HepG2 (cell line): ENCODE measurements around the gene ATP11B. TPM values are rescaled to one million over a fixed set of nuclear protein-coding genes. Genes with fewer than 3 reads are reported as not detected.

Experiments used
- BRCA1 ChIP-seq: sonication (generic); formaldehyde crosslinking; IDR thresholded peaks from 2 replicates; pipeline ENCODE4 v1.4.0; 2020; ENCODE audit warnings: missing genetic modification reagents
- CBFB ChIP-seq: sonication (generic); formaldehyde crosslinking; IDR thresholded peaks from 2 replicates; pipeline ENCODE4 v1.4.0; 2020; ENCODE audit warnings: missing genetic modification reagents
- EED ChIP-seq: sonication (generic); formaldehyde crosslinking; IDR thresholded peaks from 2 replicates; pipeline ENCODE4 v1.5.0; 2020; ENCODE audit warnings: mild to moderate bottlenecking, missing genetic modification reagents
- FLYWCH1 ChIP-seq: sonication (generic); formaldehyde crosslinking; IDR thresholded peaks from 2 replicates; pipeline ENCODE4 v1.8.1; 2023; ENCODE audit warnings: mild to moderate bottlenecking, missing genetic modification reagents
- FOSL2 ChIP-seq: sonication (generic); formaldehyde crosslinking; IDR thresholded peaks from 2 replicates; pipeline ENCODE4 v1.4.0; 2020; ENCODE audit warnings: missing genetic modification reagents
- FOXC1 ChIP-seq: sonication (generic); formaldehyde crosslinking; IDR thresholded peaks from 2 replicates; pipeline ENCODE4 v1.8.0; 2022; ENCODE audit warnings: mild to moderate bottlenecking, missing genetic modification reagents, borderline replicate concordance
- HCFC1 ChIP-seq: fragments of 150-350 bp; IDR thresholded peaks from 2 replicates; pipeline ENCODE4 v1.6.1; 2014; ENCODE audit warnings: low read depth, low read length
- HIVEP1 ChIP-seq: sonication (generic); formaldehyde crosslinking; IDR thresholded peaks from 2 replicates; pipeline ENCODE4 v1.4.0; 2020; ENCODE audit warnings: mild to moderate bottlenecking, missing genetic modification reagents
- KMT2B ChIP-seq: IDR thresholded peaks from 2 replicates; pipeline ENCODE4 v1.6.1; 2016; ENCODE audit warnings: missing genetic modification reagents, missing compliant biosample characterization
- LCORL ChIP-seq, 2 experiments: fragments of 450-650 bp in 1 of 2; sonication (generic) in 1 of 2; formaldehyde crosslinking in 1 of 2; IDR thresholded peaks; 2 replicates each; pipeline versions ENCODE4 v1.5.0 to v1.6.1; 2017 to 2020; ENCODE audit warnings: antibody characterized with exemption in 1 of 2, missing genetic modification reagents in 1 of 2
- MATR3 ChIP-seq: sonication (generic); formaldehyde crosslinking; IDR thresholded peaks from 2 replicates; pipeline ENCODE4 v1.4.0; 2020; ENCODE audit warnings: missing genetic modification reagents
- MEF2D ChIP-seq: sonication (generic); formaldehyde crosslinking; IDR thresholded peaks from 2 replicates; pipeline ENCODE4 v1.5.1; 2020; ENCODE audit warnings: mild to moderate bottlenecking, missing genetic modification reagents
- MXD4 ChIP-seq: IDR thresholded peaks from 2 replicates; pipeline ENCODE4 v1.6.1; 2016; ENCODE audit warnings: mild to moderate bottlenecking, missing biosample characterization, missing genetic modification reagents
- PHF8 ChIP-seq: sonication (generic); formaldehyde crosslinking; IDR thresholded peaks from 2 replicates; pipeline ENCODE4 v1.5.0; 2020; ENCODE audit warnings: missing genetic modification reagents
- RBFOX2 ChIP-seq: fragments of 200-400 bp; formaldehyde crosslinking; IDR thresholded peaks from 2 replicates; pipeline ENCODE4 v1.6.1; 2017; ENCODE audit warnings: low read depth, mild to moderate bottlenecking, low read length
- RORA ChIP-seq: sonication (generic); formaldehyde crosslinking; IDR thresholded peaks from 2 replicates; pipeline ENCODE4 v1.5.0; 2020; ENCODE audit warnings: mild to moderate bottlenecking, missing genetic modification reagents, moderate library complexity
- SATB2 ChIP-seq: sonication (generic); formaldehyde crosslinking; IDR thresholded peaks from 2 replicates; pipeline ENCODE4 v1.5.0; 2020; ENCODE audit warnings: missing genetic modification reagents
- TOE1 ChIP-seq: sonication (generic); formaldehyde crosslinking; IDR thresholded peaks from 2 replicates; pipeline ENCODE4 v1.4.0; 2020; ENCODE audit warnings: mild to moderate bottlenecking, missing genetic modification reagents
- YY1 ChIP-seq: IDR thresholded peaks from 2 replicates; pipeline ENCODE4 v1.6.1; 2011; ENCODE audit warnings: low read length, low read depth, moderate library complexity, mild to moderate bottlenecking; ENCODE audit not compliant: insufficient read depth, insufficient replicate concordance
- ZFX ChIP-seq: sonication (generic); formaldehyde crosslinking; IDR thresholded peaks from 2 replicates; pipeline ENCODE4 v1.4.0; 2020; ENCODE audit warnings: mild to moderate bottlenecking, low read depth, missing genetic modification reagents, moderate library complexity
- ZNF121 ChIP-seq: sonication (generic); formaldehyde crosslinking; IDR thresholded peaks from 2 replicates; pipeline ENCODE4 v1.5.0; 2020; ENCODE audit warnings: mild to moderate bottlenecking, missing genetic modification reagents
- ZNF260 ChIP-seq: sonication (generic); formaldehyde crosslinking; IDR thresholded peaks from 2 replicates; pipeline ENCODE4 v1.4.0; 2020; ENCODE audit warnings: missing genetic modification reagents, low read depth, mild to moderate bottlenecking, borderline replicate concordance
- ZNF274 ChIP-seq: sonication (generic); formaldehyde crosslinking; IDR thresholded peaks from 2 replicates; pipeline ENCODE4 v1.5.1; 2020; ENCODE audit warnings: mild to moderate bottlenecking, missing genetic modification reagents
- ZNF337 ChIP-seq: sonication (generic); formaldehyde crosslinking; IDR thresholded peaks from 2 replicates; pipeline ENCODE4 v1.5.1; 2020; ENCODE audit warnings: missing genetic modification reagents, low read depth, mild to moderate bottlenecking, borderline replicate concordance
- ZNF614 ChIP-seq: IDR thresholded peaks from 2 replicates; pipeline ENCODE4 v1.6.1; 2018; ENCODE audit warnings: missing biosample characterization, missing genetic modification reagents, inconsistent platforms, borderline replicate concordance
- ZNF777 ChIP-seq: sonication (generic); formaldehyde crosslinking; IDR thresholded peaks from 2 replicates; pipeline ENCODE4 v1.4.0; 2020; ENCODE audit warnings: missing genetic modification reagents
- ZNF788 ChIP-seq: sonication (generic); formaldehyde crosslinking; IDR thresholded peaks from 2 replicates; pipeline ENCODE4 v1.5.0; 2020; ENCODE audit warnings: mild to moderate bottlenecking, missing genetic modification reagents, borderline replicate concordance
- ZNF850 ChIP-seq: sonication (generic); formaldehyde crosslinking; conservative IDR thresholded peaks from 2 replicates; pipeline ENCODE4 v1.9.0; 2021; ENCODE audit warnings: mild to moderate bottlenecking, missing genetic modification reagents
- ZSCAN30 ChIP-seq: sonication (generic); formaldehyde crosslinking; IDR thresholded peaks from 2 replicates; pipeline ENCODE4 v1.5.0; 2020; ENCODE audit warnings: mild to moderate bottlenecking, missing genetic modification reagents
- polyA plus RNA-seq, 8 experiments: library from polyadenylated mRNA; depleted of rRNA in 3 of 8; stranded (reverse) in 7 of 8; unstranded in 1 of 8; fragments of >200 nt; fragmentation: Illumina TruSeq in 4 of 8; extraction: Trizol in 4 of 8; gene quantifications; 2 replicates each; pipeline versions ENCODE4 v1.2.1 to v1.2.3, GENCODE V29; 2011 to 2016; ENCODE audit warnings: low read depth in 4 of 8, missing spikeins in 1 of 8, mixed read lengths in 1 of 8; ENCODE audit not compliant: insufficient read depth in 1 of 8
- total RNA-seq, 5 experiments: library from RNA; depleted of rRNA; stranded (reverse); fragments of >200 nt; fragmentation: Illumina TruSeq; extraction: Trizol; gene quantifications; 2 replicates each; pipeline ENCODE4 v1.2.3, GENCODE V29; 2016; ENCODE audit warnings: low read depth in 1 of 5
- TF ChIP-seq, protein P1 (sequence below): sonication (generic); formaldehyde crosslinking; IDR thresholded peaks from 2 replicates; pipeline ENCODE4 v1.4.0; 2020; ENCODE audit warnings: mild to moderate bottlenecking, missing genetic modification reagents
- TF ChIP-seq, protein P2 (sequence below): sonication (generic); formaldehyde crosslinking; IDR thresholded peaks from 2 replicates; pipeline ENCODE4 v1.5.1; 2020; ENCODE audit warnings: mild to moderate bottlenecking, missing genetic modification reagents, borderline replicate concordance
- TF ChIP-seq, protein P3 (sequence below): sonication (generic); formaldehyde crosslinking; IDR thresholded peaks from 2 replicates; pipeline ENCODE4 v1.8.1; 2023; ENCODE audit warnings: mild to moderate bottlenecking, missing genetic modification reagents, borderline replicate concordance

The ATP11B gene
- total and polyA plus RNA-seq, 2 of the 13 experiments (the other 11 are each of a cell fraction or from before 2014, with no cell fraction given), result 10.1 to 22.9 TPM

DNA sequence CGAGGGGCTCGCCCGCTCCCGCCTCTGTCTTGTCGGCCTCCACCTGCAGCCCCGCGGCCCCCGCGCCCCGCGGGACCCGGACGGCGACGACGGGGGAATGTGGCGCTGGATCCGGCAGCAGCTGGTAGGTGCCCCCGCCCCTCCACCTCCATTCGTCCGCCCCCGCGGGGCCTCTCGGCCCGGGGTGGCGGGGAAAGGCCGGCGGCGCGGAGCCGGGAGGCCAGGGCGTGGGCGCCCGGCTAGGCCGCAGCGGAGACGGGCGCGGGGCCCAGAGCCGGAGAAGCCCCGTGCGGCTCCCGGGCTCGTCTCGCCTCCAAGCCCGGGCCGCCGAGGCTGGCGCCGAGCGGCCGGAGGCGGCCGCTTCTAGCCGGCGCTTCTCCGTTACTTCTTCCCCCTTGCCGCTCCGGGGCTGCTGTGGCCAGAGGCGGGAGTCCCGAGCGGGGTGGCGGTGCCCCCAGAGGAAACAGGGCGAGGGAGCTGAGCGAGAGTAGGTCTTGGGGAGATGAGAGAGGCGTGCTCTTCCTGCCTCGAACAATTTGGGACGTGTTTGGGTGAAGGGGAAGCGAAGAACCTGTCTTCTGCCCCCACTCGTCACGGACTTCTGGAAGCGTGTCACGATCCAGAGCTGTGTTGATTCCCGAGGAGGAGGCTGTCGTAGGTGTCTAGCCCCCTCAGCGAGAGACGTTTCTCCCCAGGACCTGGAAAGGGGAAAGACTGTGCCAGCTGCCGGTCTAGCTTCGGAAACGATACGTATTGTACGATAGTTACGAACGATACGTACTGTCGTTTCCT is 555 bp downstream of the ATP11B start (continued):
- TF ChIP-seq BRCA1 (no peak), HCFC1 (no peak), EED (CRISPR knock-in tag) (0 out of 2 replicates have a peak, but pooled peaks have one; percentile 9), ZSCAN30 (CRISPR knock-in tag) (no peak), PHF8 (CRISPR knock-in tag) (peak; percentile 72), ZNF850 (CRISPR knock-in tag) (no peak), FLYWCH1 (no peak), RORA (no peak), ZNF337 (CRISPR knock-in tag) (no peak), TOE1 (CRISPR knock-in tag) (no peak), LCORL (IDR thresholded peaks at IDR 0.05) (no peak), LCORL (CRISPR knock-in tag; IDR thresholded peaks at IDR 0.05) (no peak), ZNF121 (CRISPR knock-in tag) (no peak), ZNF260 (CRISPR knock-in tag) (no peak), MXD4 (no peak), SATB2 (CRISPR knock-in tag) (no peak), YY1 (peak; percentile 42), ZNF614 (CRISPR knock-in tag) (no peak), ZNF777 (CRISPR knock-in tag) (peak; percentile 86), ZNF274 (CRISPR knock-in tag) (no peak), ZNF788 (CRISPR knock-in tag) (no peak; the same call in 1 of the 2 replicates), FOXC1 (CRISPR knock-in tag) (0 out of 2 replicates have a peak, but pooled peaks have one; percentile 56), ZFX (CRISPR knock-in tag) (peak; percentile 59), FOSL2 (CRISPR knock-in tag) (0 out of 2 replicates have a peak, but pooled peaks have one; percentile 9), CBFB (CRISPR knock-in tag) (0 out of 2 replicates have a peak, but pooled peaks have one; percentile 13), RBFOX2 (peak; percentile 21), MEF2D (CRISPR knock-in tag) (no peak), KMT2B (CRISPR knock-in tag) (peak; percentile 63), HIVEP1 (no peak), MATR3 (CRISPR knock-in tag) (no peak)
- TF ChIP-seq, protein P1, sequence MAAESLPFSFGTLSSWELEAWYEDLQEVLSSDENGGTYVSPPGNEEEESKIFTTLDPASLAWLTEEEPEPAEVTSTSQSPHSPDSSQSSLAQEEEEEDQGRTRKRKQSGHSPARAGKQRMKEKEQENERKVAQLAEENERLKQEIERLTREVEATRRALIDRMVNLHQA (CRISPR knock-in tag), result no peak
- TF ChIP-seq, protein P2, sequence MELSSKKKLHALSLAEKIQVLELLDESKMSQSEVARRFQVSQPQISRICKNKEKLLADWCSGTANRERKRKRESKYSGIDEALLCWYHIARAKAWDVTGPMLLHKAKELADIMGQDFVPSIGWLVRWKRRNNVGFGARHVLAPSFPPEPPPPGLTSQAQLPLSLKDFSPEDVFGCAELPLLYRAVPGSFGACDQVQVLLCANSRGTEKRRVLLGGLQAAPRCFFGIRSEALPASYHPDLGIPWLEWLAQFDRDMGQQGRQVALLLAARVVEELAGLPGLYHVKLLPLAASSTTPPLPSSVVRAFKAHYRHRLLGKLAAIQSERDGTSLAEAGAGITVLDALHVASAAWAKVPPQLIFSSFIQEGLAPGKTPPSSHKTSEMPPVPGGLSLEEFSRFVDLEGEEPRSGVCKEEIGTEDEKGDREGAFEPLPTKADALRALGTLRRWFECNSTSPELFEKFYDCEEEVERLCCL, result no peak
- TF ChIP-seq, protein P3, sequence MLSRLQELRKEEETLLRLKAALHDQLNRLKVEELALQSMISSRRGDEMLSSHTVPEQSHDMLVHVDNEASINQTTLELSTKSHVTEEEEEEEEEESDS (CRISPR knock-in tag), result 0 out of 2 replicates have a peak, but pooled peaks have one; percentile 38
